ENCODE results near the gene CPT1A. TPM values are rescaled to one million over a fixed set of nuclear protein-coding genes. Genes with fewer than 3 reads are reported as not detected.
A peak's percentile ranks its signal among the peaks of the same experiment; 100 is the strongest.

The CPT1A gene
- total and polyA plus RNA-seq, 7 donors: 8.6 to 29.2 (median 12.9) TPM

GRCh38 chr11:68810164-68810563 lies 31.6 kb downstream of the CPT1A start:
- peak; percentile 80 to 90 for DNase-seq
- peak; percentile 88 to 94 (median 92) for ATAC-seq
- Histone ChIP-seq H3K4me3 (no peak overlapping the region), H3K36me3 (ENCODE audit: insufficient read depth in 1 of 2, low read depth in 1 of 2) (peaks cover 2 to 48% of the 10 kb centered on the region in 2 donors), H3K4me1 (peaks cover 16% of the 10 kb centered on the region), H3K27ac (peak overlapping the region; percentile 81), H3K27me3 (ENCODE audit: insufficient read depth in 3 of 3, low read length in 2 of 3) (no peaks in the 10 kb centered on the region), H3K9me3 (no peaks in the 10 kb centered on the region)
- 24 to 38% (median 25%) methylated on average over 7 of the region's 7 CpGs for WGBS, 3 donors
- intact Hi-C loops (cut with DNase I): loop anchor here (2.0 kb wide), 2 partner anchors 29 to 31 kb away; partner anchors contain the start of gene CPT1A (in 1 of the 2)
- no peak for TF ChIP-seq CTCF (IDR thresholded peaks at IDR 0.05)

- no peak for DNase-seq
- WGBS, 3 donors: 25 to 45% (median 32%) methylated on average over 5 of the region's 5 CpGs
- no peaks in the 10 kb centered on the region for H3K27me3 ChIP-seq (ENCODE audit: insufficient read depth in 3 of 3, low read length in 2 of 3)
- TF ChIP-seq CTCF (IDR thresholded peaks at IDR 0.05): no peak
- H3K9me3 ChIP-seq: no peaks in the 10 kb centered on the region
- peaks cover 0 to 47% of the 10 kb centered on the region in 2 donors for H3K36me3 ChIP-seq (ENCODE audit: insufficient read depth in 1 of 2, low read depth in 1 of 2)
- ATAC-seq: peak in 3 of 4 donors; percentile 73 to 84 (median 76)
- no peak overlapping the region for H3K4me3 ChIP-seq
- H3K27ac ChIP-seq: peak overlapping the region; percentile 81
- intact Hi-C loops (cut with DNase I): no loop called here
- H3K4me1 ChIP-seq: peaks cover 16% of the 10 kb centered on the region
These were observed 32.2 kb downstream of the CPT1A start for GRCh38 chr11:68809506-68809905.

- DNase-seq (no peak), ATAC-seq (no peak)
- Histone ChIP-seq H3K4me1 (peaks cover 16% of the 10 kb centered on the region), H3K4me3 (no peak overlapping the region), H3K27ac (peak overlapping the region; percentile 81), H3K27me3 (ENCODE audit: insufficient read depth in 3 of 3, low read length in 2 of 3) (no peaks in the 10 kb centered on the region), H3K36me3 (ENCODE audit: insufficient read depth in 1 of 2, low read depth in 1 of 2) (peaks cover 0 to 53% of the 10 kb centered on the region in 2 donors), H3K9me3 (no peaks in the 10 kb centered on the region)
- intact Hi-C loops (cut with DNase I): no loop called here
- TF ChIP-seq CTCF (IDR thresholded peaks at IDR 0.05): no peak
- 93 to 96% (median 96%) methylated on average over 2 of the region's 2 CpGs for WGBS, 3 donors
These were observed 32.9 kb downstream of the CPT1A start for GRCh38 chr11:68808787-68809186.

GRCh38 chr11:68806931-68807844 lies 34.5 kb downstream of the CPT1A start:
- Histone ChIP-seq H3K9me3 (no peaks in the 10 kb centered on the region), H3K4me3 (no peak overlapping the region), H3K36me3 (ENCODE audit: insufficient read depth in 1 of 2, low read depth in 1 of 2) (peaks cover 0 to 50% of the 10 kb centered on the region in 2 donors), H3K4me1 (peaks cover 16% of the 10 kb centered on the region), H3K27ac (no peak overlapping the region), H3K27me3 (ENCODE audit: insufficient read depth in 3 of 3, low read length in 2 of 3) (no peaks in the 10 kb centered on the region)
- 81 to 87% (median 81%) methylated on average over 23 of the region's 23 CpGs for WGBS, 3 donors
- intact Hi-C loops (cut with DNase I): no loop called here
- DNase-seq (no peak), ATAC-seq (no peak)
- TF ChIP-seq CTCF (IDR thresholded peaks at IDR 0.05): no peak
